Umbilical cord (tissue), 2 donors: ENCODE data around the gene DPF3. TPM values are rescaled to one million over a fixed set of nuclear protein-coding genes. Genes with fewer than 3 reads are reported as not detected.
"Not testable (repeated sequence)": the region's sequence is repeated elsewhere in the genome, so short reads cannot be mapped to it uniquely, and the experiment has no call there.

ENCODE experiments used
- DNase-seq: peaks from one replicate; pipeline ENCODE4 v3.0.0-alpha.2; 2015; ENCODE audit warnings: low spot score
- total RNA-seq: library from RNA; depleted of rRNA; stranded (reverse); fragments of >200 nt; gene quantifications from one replicate; pipeline ENCODE4 v1.2.3, GENCODE V29; 2014; ENCODE audit warnings: low replicate concordance; ENCODE audit not compliant: insufficient read depth

DPF3 gene
- total RNA-seq, 1 donor from 2014 or later = 4.6 TPM

DNA sequence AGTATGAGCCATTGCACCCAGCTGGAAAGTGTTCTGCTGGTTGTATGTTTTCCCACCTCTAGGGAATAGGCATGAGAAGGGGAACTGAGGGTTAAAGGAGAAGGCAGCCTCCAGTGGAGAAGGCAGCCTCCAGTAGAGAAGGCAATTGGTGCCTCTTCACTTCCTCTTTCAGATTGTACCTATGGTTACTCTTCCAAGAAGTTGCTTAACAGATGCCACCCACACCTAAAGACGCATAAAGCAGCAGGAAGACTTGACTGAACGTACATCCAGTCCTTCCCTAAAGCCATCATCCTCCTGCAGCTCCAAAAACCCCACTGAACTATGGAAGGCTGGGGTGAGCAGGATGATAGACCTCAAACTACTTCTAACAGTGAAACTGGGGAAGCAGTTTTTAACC lies 13.1 kb downstream of the DPF3 start:
- DNase-seq = no peak

DNA sequence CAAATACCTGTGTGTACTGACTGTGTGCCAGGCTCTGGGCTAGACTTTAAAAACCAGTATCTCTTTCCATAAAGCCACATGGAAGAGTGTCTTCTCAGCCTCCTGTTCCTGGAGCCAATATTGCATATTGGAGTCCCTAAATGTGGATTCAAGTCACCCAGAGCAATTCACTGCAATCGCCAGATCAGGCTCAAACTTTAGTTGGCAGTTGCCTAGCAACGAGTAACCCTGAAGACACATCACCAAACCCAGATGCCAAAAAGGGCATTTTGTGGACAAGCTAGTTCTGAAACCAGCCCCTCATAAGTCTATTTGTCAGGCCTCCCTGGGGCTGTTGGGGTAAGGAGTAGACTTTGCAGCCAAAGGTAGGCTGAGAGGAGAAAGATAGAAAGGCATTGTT lies 13.7 kb downstream of the DPF3 start:
- DNase-seq = no peak

DNA sequence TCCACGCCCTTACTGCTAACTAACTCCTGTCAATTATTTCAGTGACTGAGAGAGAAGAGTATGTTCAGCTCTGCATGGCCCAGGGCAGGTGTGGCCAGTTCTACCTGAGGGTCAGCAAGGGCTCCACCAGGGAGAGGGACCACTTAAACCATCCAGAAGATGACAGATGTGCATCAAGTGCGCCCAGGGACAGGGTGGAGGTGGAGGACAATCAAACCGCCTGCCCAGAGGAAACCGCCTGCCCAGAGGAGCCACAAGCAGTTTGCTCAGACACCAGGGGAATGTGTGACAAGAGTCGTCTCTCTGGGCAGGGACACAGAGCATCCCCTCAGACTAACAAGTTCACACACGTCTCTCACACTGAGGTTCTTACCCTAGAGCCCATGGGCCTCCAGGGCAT lies 14.5 kb downstream of the DPF3 start:
- DNase-seq = no peak

DNA sequence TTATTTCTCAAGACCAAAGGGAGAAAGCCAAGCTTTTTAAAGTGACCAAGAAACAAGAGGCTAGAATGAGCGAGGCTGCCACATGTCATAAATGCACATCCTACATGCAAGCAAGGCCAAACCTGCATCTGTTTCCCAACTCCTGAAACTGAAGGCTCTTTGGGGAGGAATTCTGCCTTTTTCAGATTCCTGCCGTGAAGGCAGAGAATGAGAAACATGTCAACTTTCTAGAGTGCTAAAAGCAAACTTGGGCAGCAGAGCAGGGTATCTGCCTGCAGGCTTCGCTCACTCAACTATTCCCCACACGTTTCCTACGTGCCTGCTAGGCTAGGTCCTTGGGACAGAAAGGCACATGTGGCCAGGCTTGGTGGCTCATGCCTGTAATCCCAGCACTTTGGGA lies 15.2 kb downstream of the DPF3 start:
- no peak for DNase-seq

DNA sequence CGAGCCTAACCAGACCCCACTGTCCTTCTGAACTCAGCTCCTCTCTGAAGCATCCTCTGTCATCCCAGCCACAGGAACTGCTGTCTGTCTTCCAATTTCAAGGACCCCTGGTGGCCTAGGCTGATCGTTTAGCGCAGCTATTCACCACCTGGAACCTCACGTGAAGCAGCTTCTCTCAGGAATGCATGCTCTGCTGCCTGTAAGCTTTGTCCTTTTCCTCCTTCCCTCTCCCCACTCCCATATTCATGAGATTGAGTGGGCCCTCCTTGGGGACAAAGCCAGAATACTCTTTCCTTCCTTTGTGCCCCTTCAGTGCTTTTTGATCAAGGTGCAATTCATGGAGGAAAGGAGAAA lies 17.2 kb downstream of the DPF3 start:
- DNase-seq = no peak

DNA sequence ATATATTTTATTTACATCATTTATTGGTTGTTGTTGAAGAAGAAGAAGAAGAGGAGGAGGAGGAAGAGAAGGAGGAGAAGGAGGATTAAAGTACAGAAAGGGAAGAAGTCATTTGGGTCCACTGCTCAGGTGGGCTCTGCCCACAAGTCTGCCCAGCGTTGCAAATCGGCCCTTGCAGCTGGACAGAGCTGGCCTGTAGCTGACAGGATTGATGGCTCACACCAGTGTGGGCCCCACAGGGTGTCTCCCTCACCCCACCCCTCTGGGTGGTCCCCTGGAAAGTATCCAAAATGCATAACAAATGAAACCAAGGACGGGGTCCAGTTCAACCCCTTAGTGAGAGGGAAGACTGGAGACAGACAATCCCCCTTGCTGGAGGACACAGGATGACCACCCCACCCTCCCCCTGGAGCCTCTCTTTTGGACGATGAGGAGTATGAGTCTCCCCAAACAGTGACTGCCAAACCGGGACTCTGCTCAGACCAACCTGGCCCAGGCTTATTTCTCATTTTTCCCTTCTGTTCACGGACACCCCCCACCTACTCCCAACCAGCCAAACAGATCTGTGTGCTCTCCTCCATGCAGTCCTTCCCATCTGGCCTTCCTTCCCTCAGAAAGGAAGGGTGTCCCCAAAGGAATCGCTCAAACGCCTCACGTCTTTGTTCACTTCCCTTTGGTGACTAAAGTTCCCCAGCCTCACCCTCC lies 17.7 kb downstream of the DPF3 start:
- no peak for DNase-seq

DNA sequence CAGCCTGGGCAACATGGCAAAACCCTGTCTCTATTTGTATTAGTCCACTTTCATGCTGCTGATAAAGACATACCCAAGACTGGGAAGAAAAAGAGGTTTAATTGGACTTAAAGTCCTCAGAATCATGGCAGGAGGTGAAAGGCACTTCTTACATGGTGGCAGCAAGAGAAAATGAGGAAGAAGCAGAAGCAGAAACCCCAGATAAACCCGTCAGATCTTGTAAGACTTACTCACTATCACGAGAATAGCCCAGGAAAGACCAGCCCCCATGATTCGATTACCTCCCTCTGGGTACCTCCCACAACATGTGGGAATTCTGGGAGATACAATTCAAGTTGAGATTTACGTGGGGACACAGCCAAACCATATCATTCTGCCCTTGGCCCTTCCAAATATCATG lies 23.0 kb downstream of the DPF3 start:
- not testable (repeated sequence) for DNase-seq

DNA sequence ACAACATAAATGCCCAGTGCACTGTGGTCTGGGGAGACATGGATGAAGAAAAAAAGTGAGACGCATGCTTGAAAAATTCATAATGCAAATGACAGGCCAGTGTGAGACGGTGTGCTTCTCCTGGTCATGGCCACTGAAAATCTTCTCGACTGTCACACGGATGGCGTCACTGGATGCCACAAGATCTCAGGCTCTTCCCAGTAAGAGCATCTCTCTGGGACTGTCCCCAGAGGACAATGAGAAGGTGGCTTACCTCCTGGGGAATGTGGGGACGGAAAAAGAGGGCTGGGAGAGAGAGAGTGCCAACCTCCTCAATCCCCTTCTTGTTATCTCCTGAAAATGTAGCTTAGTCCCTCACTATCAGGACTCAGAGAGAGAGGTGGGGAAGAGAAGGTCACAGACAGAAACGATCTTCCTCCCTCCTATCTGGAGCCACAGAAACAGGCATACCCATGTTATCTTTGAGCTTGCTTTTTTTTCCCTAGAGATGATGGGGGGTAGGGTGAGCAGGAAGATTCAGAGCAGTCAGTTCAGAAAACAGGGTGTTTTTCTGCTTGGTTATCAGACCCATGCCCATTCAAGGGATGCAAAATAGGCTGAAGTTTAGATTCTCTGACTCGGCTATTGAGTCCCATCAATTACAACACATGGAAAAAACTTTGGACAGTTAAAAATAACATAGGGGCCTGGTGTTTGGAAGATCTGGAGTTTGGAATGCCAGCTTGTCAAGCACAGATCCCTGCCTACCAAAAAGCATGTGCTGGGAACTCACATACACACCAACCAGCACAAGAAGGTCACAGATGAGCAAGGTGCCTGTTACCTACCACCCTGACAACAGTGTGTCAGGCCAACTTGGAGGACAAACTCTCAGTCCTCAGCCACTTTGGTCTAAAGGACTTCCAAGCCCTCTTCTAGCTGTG lies 24.2 kb downstream of the DPF3 start:
- DNase-seq = no peak

DNA sequence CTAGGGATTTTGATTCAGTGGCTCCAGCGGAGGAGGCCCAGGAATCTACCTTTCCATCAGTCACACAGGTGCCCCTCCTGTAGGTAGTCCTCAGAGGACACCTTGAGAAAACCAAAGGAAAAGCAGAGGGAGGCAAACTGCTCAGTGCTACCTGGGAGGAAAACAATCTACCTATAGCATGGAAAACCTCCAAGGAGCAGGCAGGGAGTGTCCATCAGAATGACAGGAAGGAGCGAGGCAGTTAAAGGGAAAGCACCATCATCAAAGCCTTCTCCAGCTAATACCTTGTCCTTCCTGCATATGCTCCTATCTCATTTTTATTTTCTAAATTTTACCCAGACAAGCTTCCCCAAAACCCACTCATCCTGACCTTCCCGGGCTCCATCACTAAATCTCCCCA lies 25.4 kb downstream of the DPF3 start:
- DNase-seq = no peak

DNA sequence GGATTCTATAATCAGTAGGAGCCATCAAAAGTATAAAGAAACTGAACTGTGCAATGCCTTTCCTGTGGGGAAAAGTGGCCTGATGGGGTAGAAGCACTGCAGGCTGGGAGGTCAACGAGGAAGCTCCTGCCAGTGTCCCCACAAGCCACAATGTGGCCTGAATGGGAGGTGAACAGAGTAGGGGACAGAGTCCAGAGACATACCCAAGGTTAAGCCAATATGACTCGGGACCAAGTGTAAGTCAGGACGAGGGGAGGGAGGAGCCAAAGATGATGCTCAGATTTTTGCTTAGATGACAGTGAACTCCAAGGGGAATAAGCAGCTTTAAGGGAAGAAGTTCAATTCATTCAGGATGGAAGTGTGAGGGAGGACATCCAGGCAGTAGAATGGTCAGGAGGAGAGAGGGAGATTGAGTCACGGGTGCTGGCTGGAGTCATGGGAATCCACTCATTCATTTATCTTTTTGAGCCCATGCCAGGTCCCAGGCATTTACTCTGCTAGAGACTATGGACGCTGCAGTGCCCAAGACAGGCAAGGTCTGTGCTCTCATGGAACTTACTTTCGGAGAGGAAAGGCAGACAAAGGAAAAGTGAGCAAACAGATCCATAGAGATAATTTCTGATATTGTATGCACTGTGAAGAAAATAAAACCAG lies 29.1 kb downstream of the DPF3 start:
- DNase-seq = no peak

DNA sequence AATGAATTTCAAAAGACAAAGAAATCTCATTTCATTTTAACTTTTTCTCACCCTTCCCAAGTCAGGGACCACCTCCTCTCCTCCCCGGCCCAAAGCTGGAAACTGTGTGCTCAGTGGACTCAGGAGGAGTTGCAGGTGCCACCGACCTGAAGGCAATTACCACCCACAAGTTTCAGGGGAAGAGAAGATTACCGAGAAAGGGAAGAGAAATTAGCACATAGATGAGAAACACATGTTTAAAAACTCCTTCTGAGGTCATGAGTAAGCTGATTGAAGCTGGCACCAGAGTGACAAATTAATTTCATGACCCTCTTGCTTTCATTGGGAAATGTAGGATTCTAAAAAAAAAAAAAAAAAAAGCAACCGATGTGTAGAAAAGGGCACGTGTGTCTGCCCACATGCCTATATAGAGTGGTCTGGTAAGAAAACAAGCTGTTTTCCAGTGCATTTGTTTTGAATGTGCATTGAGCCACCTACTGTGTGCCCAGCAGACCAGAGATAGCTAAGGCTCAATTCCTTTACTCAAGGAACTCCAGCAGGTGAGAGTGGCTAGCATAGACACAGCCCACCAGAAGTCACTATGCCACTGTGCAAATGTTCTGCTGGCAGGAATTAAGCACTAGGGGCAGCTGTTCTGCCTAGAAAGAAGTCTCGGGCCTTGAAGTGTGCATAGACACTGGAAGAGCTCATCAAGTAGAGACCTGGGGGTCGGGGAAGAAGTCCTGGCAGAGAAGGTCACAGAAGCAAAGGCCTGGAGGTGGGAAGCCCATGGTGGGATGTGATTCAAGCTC lies 30.5 kb downstream of the DPF3 start:
- no peak for DNase-seq

DNA sequence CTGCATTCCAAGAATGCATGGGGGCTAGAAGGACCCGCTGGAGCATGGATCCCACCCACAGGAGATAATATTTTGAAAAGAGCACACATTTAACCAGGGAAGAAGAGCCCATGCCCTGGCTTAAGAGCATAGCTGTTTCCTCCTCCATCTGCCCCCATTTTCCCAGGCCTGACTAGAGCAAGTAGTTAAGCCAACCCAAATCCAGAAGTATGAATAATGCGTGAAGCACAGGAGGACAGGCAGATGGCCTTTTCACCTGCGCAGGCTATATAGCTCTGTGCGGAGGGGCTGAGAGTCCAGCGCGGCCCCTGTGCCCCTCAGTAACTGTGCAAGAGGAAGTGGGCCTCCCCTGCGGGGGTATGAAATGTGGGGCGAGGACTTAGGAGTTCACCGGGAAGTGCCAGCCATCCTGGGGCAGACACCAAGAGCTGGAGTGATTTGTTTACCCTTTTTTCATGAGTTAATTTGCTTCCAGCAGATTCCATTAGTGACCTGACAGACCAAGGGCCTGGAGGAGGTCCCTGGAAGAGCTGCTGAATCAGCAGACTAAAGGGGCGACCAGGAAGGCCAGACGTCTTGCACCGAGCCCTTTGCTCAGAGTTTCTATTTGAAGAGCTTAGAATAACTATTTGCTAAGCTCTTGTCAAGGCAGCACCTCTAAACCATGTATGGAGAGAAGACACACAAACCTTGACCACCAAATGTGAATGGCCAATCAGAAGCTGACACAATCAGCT lies 37.2 kb downstream of the DPF3 start:
- no peak for DNase-seq

DNA sequence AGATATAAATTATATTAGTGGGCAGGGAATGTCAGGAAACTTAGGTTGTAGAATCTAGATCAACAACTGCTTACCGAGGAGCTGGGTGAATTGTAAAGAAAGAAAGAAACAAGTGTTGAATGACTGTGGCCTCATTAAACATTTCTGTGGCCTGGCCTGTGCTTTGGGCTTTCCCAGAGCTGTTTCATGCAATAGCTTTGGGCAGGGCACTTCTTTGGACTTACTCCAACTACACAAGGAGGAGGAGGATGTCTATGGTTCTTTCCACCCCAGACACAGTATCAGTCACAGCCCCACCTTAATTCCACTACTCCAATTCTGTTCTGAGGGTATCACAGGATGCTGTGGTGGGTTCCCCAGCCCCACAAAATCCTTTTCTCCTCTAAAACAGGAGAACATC lies 38.0 kb downstream of the DPF3 start:
- DNase-seq = peak; percentile 18

DNA sequence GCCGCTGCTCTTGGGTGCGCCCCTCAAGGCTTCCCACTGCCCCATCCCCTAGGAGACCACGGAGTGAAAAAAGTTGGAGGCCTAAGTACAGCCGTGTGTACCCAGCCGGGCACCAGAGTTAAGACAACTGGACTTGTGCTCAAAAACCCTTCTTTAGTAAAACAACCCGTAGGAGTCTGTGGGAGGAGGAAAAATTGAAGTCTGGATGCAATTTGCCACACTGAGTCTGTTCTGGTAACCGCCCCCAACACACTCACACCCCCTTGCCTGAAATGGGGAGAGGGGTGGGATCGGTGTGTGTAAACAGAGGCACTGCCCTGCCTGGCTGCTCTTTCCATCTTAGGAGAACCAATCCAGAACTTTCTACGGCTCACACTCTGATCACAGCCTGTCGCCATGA lies 41.7 kb downstream of the DPF3 start:
- no peak for DNase-seq

DNA sequence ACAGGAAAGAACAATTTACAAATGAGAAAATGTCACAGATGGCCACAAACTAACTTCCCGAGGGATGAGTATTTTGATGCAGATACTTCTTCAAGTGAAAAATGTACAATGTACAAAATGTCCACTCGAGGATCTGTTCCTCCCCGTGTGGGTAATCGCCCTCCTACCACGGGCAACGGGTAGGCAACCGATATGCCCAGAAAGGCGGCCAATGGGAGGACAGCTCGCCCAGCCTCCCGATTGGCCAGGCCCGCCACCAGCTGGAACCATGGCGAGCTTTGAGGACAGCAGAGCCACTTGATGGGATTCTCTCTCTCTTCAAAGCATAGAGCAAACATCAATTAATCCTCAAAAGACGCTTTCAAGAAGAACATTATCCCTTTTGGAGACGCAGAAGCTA lies 42.3 kb downstream of the DPF3 start:
- DNase-seq = no peak

DNA sequence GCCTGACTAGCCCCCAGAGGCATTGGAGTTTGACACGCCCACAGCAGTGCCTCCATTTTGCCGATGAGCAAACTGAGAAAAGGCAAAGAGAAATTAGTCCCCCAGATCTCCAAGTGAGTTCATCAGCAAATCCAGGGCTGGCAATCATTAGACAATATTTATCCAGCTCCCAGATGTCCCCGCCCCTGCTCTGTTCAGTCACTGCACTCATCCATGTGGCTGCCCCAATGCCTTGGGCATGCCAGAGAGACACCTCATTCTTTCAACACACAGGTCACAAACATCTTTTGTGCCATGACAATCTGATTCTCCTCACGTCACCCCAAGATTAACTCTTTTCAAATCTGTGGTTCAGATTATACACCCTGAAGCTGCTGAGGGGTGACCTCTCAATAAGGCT lies 43.5 kb downstream of the DPF3 start:
- DNase-seq = no peak

DNA sequence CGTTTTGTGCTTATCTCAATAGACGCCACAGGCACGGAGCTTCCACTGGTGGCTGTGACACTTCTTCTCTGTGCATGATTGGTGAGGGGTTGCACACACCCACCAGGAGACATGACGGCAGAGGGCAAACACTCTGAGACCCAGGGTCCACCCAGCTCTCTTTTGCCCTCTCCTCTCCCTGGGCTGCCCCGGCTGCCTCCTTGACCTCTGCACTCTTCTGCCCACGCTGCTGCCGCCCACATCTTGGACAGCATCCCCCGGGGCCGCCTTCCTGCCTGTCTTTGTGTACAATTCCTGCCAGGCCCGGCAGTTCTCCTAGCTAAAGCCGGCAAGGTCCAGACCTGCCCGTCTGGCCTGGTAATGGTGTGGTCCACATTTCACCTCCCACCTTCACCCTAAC lies 44.7 kb downstream of the DPF3 start:
- no peak for DNase-seq

DNA sequence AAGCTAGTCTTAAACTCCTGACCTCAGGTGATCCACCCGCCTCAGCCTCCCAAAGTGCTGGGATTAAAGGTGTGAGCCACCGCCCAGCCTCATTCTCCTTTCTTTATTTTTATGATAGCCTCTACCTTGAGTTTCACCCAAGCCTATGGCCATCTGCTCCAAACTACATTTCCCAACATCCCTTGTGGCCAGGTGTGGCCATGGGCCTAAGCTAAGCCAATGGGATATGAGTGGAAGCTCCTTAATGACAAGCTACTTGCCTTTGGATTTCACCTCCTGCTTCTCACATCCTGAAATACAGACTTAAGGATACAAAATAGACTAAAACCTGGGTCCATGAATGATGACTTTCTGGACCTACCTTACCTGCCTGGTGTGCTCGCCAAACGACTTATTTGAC lies 46.2 kb downstream of the DPF3 start:
- no peak for DNase-seq

DNA sequence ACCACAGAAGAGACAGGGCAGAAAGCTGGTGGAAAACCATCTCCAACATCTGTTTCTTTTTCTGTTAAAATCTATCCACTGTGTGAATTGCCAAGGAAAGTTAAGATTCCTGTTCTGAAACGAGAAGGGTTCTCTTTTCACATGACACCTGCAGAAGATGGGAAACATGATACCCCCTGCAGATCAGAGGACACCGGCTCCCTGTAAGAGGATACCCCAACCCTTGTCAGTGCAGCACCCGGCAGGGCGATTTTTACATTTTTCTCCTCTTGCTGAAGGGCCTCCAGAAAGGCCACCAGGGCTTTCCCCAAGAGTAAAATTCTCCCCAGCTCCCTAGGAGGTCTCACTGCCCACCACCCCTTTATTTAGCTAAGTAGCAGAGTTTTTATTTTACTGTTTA lies 48.2 kb downstream of the DPF3 start:
- no peak for DNase-seq

DNA sequence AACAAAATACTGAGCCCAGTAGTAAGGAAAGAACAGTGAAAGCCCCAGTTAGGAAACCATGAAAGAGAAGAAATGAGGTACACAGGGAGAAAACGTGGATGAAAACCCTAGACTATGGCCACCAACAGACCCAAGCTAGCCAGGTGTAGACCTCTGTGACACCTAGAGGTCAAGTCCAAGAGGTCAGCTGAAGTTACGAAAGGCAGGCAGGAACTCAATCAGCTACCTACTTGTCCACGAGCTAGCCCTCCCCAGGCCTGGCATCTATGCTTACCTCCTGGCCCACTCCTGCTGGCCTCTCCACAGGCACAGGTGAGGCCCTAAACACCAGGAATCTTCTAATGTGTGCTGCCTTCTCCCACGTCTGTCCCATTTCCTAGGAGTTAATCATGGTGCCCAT lies 48.7 kb downstream of the DPF3 start:
- no peak for DNase-seq

DNA sequence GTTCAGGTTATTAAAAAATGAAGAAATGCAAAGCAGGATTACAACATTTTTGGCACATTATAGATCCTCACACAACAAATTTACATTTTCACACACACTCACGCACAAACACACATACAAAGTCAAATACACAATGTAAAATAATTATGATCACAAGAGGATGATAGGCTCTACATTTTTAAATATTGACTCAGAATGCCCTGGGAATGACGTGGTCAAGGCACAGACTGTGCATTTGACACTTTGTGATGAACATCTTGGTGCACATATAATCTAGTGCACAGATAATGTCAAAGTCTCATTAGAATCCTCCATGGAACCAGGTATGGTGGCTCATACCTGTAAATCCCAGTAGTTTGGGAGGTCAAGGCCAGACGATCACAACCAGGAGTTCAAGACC lies 49.4 kb downstream of the DPF3 start:
- DNase-seq = no peak
